VCaP (cell line): ENCODE data around the gene SUDS3.
A peak's percentile ranks its signal among the peaks of the same experiment; 100 is the strongest.

Experiments used
- H3K27ac ChIP-seq: fragments of 450-650 bp; 2 replicates; pipeline ENCODE4 v1.5.1; 2017
- TF ChIP-seq, protein P1 (sequence below): fragments of 450-650 bp; conservative IDR thresholded peaks from 2 replicates; pipeline ENCODE4 v1.5.1; 2017; ENCODE audit warnings: mild to moderate bottlenecking, moderate library complexity

Gene SUDS3

DNA sequence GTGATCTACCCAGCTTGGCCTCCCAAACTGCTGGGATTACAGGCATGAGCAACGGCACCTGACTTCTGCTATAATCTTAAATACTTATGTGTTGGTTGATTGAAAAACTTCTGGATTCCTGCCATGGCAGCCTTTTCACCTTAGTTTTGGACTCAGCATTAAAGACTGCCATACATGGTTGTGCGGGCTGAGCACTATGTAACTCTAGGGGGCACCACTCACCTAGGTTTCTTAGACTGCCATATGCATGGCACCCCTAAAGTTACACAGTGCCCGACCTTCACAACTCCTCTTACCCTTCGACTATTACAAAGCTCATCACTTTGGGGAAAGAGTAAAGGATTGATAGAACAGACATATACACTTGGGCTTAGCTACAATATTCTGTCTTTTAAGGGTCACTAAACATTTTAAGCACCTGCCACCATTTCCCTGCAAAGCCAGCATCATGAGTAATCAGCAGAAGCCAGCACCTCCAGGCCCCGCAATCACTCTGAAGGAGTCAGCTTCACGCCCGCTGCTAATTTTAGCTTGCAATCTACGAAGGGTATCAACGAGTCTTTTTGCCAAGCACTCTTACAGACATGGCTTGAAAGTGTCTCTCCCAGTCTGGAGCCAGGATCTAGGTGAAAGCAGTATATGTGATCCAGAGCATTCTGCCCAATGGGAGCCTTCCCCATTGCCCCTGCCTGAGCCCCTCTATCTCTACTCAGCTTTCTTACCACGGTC, 59.8 kb downstream of the SUDS3 start:
- no peak overlapping the region for H3K27ac ChIP-seq
- TF ChIP-seq, protein P1, sequence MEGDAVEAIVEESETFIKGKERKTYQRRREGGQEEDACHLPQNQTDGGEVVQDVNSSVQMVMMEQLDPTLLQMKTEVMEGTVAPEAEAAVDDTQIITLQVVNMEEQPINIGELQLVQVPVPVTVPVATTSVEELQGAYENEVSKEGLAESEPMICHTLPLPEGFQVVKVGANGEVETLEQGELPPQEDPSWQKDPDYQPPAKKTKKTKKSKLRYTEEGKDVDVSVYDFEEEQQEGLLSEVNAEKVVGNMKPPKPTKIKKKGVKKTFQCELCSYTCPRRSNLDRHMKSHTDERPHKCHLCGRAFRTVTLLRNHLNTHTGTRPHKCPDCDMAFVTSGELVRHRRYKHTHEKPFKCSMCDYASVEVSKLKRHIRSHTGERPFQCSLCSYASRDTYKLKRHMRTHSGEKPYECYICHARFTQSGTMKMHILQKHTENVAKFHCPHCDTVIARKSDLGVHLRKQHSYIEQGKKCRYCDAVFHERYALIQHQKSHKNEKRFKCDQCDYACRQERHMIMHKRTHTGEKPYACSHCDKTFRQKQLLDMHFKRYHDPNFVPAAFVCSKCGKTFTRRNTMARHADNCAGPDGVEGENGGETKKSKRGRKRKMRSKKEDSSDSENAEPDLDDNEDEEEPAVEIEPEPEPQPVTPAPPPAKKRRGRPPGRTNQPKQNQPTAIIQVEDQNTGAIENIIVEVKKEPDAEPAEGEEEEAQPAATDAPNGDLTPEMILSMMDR, result peak; percentile 4; the same call in 1 of the 2 replicates

- no peak overlapping the region for H3K27ac ChIP-seq
- TF ChIP-seq, protein P1, result no peak
Observed at GRCh38 chr12:118436986-118437385, 60.6 kb downstream of the SUDS3 start.

DNA sequence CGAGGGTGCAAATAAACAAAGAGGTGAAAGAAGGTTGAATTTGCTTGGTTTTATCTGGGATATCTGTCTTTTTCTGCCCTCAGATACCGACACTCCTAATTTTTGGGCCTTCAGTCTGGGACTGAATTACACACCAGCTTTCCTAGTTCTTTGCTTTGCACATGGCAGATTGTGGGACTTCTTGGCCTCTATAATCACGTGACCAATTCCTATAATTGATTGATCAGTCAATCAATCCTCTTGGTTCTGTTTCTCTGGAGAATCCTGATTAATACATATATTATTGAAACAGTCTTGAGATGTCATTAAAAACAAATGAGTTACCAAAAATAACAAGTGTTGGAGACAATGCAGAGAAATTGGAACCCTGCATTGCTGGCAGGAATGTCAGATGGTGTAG, 62.7 kb downstream of the SUDS3 start:
- TF ChIP-seq, protein P1, result no peak
- H3K27ac ChIP-seq, result no peak overlapping the region

DNA sequence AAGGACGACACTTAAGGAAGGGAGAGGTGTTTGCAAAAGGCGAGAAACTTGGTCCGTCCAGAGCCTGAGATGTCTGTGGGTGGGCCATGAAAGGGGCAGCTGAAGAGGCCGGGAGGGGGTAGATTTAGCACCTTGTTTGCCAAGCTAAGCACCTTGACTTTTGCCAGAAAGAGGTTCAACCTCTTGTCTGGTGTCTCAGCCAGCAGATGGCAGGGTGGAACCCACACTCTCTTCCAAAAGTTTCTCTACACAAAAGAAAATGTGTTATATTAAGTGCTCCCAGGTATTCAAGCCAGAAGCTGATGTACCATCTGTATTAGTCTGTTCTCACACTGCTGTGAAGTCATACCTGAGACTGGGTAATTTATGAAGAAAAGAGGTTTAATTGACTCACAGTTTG, 69.9 kb downstream of the SUDS3 start:
- TF ChIP-seq, protein P1, result peak; percentile 44; the same call in 1 of the 2 replicates
- no peak overlapping the region for H3K27ac ChIP-seq

DNA sequence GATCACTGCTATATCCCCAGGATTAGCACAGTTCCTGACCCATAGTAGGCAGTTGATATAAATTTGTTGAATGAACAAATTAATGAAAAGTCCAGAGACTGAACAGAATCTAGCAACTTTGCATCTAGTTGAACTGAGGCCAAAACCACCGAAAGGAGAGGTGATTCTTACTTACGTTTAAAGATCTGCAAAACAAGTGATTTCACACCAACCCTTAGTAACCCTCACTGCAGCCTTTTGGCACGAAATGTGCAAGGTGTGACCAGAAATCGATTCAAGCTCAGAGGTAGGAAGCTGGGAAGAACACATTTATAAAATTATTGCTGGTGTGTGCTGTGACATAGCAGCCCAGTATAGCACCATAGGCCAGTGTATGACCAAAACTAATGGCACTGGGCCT, 70.8 kb downstream of the SUDS3 start:
- TF ChIP-seq, protein P1, result no peak
- H3K27ac ChIP-seq, result no peak overlapping the region

GRCh38 chr12:118448341-118448740, 72.0 kb downstream of the SUDS3 start:
- no peak overlapping the region for H3K27ac ChIP-seq
- TF ChIP-seq, protein P1, result no peak

DNA sequence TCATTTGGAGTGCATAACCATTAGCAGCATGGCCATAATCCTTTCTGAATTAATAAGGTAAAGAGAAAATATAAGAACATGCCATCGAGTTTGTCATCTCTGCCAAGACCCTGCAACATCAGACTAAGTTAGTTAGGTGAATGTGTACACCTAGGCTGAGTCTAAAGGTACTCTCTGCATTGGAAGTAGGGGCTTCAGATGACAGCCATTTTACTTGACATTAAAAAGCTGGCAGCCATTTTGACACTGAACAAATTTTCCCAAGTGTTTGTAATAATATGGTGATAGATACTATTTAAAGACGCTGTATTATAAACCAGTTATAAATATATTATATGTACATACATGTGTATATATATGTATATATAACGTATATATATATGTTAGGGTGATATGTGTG, 79.0 kb downstream of the SUDS3 start:
- TF ChIP-seq, protein P1, result no peak
- no peak overlapping the region for H3K27ac ChIP-seq
